ENCODE measurements around the gene GABRR2. TPM values are rescaled to one million over a fixed set of nuclear protein-coding genes. Genes with fewer than 3 reads are reported as not detected.

Gene GABRR2
- total RNA-seq, result under 1 TPM in 1 of 3 donors, not detected in 2; 0.19 TPM

DNA sequence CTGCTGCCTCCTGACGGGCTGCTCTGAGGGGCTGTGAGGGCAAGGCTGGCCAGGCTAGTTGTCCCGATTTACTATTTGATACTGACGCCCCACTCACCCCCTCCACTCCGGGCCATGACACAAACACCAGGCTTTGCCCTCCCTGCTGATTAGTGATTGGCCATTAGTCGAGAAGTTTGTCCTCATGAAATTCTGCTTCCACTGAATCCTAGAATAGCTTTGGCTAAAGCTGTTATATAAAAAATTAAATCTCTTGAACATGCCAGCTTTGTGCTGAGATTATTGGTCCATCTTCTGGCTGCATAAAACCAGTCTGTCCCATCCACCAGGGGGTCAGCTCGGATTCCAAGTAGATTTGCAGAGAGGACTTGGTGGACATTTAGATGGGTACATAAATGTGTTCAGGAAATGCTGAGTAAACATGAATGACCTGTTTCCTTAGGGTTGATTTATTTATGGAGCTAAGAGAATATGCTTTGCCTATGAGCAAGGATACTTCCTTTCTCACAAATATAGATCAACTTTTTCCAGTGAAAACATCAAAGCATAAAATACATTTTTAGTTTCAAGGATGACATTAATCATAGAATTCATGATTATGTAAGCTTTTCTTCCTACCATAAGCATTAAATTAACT, at the start of gene GABRR2:
Gene GABRR2 (minus strand): TSS at position 51 of the 637 bp plus-strand sequence. CDS start 134 bp downstream, outside the sequence.
- H3K4me3 Mint-ChIP-seq, result no peak within 1 kb of the TSS

DNA sequence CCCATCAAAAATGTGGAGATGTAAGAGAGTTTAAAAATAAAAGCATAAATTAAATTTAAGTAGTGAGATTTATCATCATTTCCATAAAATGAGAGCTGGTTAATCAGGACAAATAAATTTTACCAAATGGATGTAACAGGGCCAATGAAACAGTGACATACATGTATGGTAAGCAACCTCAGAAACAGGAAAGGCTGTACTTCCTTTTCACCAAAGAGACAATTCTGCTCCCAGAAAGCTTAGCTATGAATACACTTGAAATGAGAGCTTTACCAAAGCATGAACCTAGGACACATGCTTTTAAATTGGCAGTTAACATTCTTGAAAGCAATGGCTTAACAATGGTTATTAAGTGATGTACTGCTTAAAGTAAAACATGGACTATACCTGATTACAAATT, 49.5 kb upstream of the GABRR2 start:
- Mint-ChIP-seq H3K4me1 (ENCODE audit: low read depth) (peaks cover 31% of the 10 kb centered on the region), H3K36me3 (ENCODE audit: insufficient read depth) (no peaks in the 10 kb centered on the region), H3K27me3 (ENCODE audit: low read depth) (no peaks in the 10 kb centered on the region), H3K4me3 (no peak overlapping the region), H3K9me3 (no peaks in the 10 kb centered on the region)
- DNase-seq (no peak), ATAC-seq (no peak)

More for the DNA sequence above, at the start of gene GABRR2:
- ATAC-seq (no peak), DNase-seq (no peak)
- Mint-ChIP-seq H3K4me1 (ENCODE audit: low read depth) (peaks cover 3% of the 10 kb centered on the region), H3K27me3 (ENCODE audit: low read depth) (no peaks in the 10 kb centered on the region), H3K36me3 (ENCODE audit: insufficient read depth) (peaks cover 22% of the 10 kb centered on the region), H3K9me3 (no peaks in the 10 kb centered on the region)

DNA sequence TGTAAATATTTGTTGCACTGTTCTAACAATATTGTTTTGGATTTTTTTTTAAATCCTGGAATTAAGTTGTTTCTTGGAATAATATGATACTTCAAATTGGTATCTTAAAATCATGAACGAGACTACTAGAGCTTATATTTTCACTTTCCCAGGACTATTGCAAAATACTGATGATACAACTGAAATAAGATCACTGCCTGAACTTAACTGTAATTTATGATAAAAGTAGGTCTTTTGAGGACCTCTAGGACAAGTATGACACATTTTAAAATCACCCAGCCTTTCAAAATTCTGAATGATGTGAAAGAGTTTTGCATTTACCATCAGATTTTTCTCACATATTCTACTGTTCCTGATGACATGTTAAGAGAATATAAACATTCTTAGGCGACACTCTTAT, 46.1 kb upstream of the GABRR2 start:
- no peaks in the 10 kb centered on the region for H3K27me3 Mint-ChIP-seq (ENCODE audit: low read depth)
- H3K4me1 Mint-ChIP-seq (ENCODE audit: low read depth), result peaks cover 53% of the 10 kb centered on the region
- H3K36me3 Mint-ChIP-seq (ENCODE audit: insufficient read depth), result no peaks in the 10 kb centered on the region
- ATAC-seq (no peak), DNase-seq (no peak)
- H3K9me3 Mint-ChIP-seq, result no peaks in the 10 kb centered on the region
- no peak overlapping the region for H3K4me3 Mint-ChIP-seq

DNA sequence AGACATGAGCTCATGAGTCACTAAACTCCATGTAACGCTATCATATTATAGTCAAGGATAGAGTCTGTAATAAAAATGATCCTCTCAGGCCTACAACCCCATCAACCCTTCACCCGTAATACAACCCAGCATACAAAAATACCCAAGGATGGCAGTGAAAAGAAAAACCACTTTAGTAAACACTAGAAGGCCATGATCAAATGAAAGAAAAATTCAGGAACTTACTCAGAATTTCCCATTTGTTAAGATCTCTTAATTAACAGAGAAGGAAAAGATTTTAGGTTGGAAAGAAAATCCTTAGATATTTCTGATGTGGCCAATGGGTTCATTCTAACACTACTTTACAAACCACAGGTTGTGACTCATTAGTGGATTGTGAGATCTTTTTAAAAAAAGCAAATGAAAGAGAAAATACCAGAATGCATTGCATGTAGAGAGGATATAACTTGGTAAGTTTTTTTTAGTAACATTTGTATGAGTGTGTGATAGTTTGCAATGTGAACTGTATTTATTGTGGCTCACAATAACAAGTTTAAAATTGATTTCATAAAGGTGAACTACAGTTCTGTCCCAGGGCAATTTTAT, 45.4 kb upstream of the GABRR2 start:
- ATAC-seq (peak; percentile 85 to 91), DNase-seq (no peak)
- H3K36me3 Mint-ChIP-seq (ENCODE audit: insufficient read depth), result no peaks in the 10 kb centered on the region
- no peak overlapping the region for H3K4me3 Mint-ChIP-seq
- no peaks in the 10 kb centered on the region for H3K9me3 Mint-ChIP-seq
- H3K4me1 Mint-ChIP-seq (ENCODE audit: low read depth), result peaks cover 56% of the 10 kb centered on the region
- H3K27me3 Mint-ChIP-seq (ENCODE audit: low read depth), result no peaks in the 10 kb centered on the region

DNA sequence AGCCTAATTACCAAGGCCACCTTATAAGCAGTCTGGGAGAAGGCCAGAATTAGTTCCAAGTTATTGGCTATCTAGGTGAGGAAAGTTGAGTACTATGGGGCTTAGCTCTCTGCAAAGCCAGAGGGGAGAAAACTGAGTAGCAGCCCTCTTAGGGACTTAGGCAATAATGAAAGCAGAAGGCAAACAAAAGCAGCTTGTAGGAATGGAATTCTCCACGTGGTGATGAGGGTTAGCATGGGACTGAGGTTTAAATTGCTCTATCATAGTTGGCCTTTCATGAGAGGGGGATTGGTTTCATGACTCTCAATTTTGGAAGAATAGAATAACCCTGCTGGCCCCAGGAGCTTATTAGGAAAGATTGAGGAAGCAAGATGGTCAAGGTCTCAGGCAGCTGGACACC, 44.5 kb upstream of the GABRR2 start:
- H3K36me3 Mint-ChIP-seq (ENCODE audit: insufficient read depth), result no peaks in the 10 kb centered on the region
- H3K4me3 Mint-ChIP-seq, result no peak overlapping the region
- ATAC-seq (no peak), DNase-seq (no peak)
- H3K9me3 Mint-ChIP-seq, result no peaks in the 10 kb centered on the region
- H3K27me3 Mint-ChIP-seq (ENCODE audit: low read depth), result no peaks in the 10 kb centered on the region
- H3K4me1 Mint-ChIP-seq (ENCODE audit: low read depth), result peaks cover 54% of the 10 kb centered on the region

DNA sequence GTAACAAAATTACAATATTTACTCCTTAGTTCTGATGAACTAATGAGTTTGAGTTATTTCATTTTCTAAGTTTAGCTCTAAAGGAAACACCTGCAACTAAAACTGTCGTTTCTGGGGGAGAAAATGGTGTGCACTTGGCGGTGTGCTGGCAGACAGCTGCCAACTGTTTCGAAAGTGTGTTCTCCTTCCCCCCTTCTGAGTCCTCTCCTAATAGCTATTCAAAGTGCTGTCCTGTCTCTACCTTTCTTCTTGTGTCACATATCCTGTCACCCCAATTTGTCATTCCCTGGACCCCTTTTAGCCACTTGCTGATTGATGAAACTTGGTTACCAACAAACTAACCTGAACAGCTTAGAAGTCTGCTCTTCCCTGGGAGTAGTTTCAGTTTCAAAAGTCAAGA, 42.3 kb upstream of the GABRR2 start:
- Mint-ChIP-seq H3K27me3 (ENCODE audit: low read depth) (no peaks in the 10 kb centered on the region), H3K36me3 (ENCODE audit: insufficient read depth) (no peaks in the 10 kb centered on the region), H3K4me3 (peak overlapping the region; percentile 75), H3K4me1 (ENCODE audit: low read depth) (peaks cover 59% of the 10 kb centered on the region), H3K9me3 (no peaks in the 10 kb centered on the region)
- DNase-seq (no peak), ATAC-seq (no peak)

DNA sequence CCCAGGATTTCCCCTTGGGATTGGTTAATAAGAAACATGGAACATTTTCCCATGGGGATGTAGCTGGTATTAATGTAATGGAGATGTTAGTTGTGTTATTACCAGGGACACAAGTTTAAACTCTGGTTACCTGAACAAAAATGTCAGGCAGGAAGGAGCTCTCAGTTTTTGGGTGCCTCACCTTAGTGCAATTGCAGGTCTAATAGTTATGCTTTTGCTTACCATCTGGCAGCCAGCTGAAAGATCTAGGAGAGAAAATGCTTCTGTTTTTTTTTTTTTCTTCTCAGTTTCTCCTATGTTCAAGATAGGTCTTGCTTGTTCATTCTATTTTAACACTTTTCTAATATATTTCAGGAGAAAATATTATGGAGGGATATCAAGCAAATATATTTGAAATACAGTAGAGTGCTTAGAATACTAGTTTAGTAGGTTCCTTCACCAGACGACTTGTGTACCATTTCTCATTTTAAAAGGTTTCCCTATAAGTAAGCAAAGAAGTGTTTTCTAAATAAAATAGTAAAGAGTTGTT, 41.6 kb upstream of the GABRR2 start:
- H3K36me3 Mint-ChIP-seq (ENCODE audit: insufficient read depth), result no peaks in the 10 kb centered on the region
- no peak for ATAC-seq
- no peaks in the 10 kb centered on the region for H3K9me3 Mint-ChIP-seq
- no peak for DNase-seq
- H3K4me1 Mint-ChIP-seq (ENCODE audit: low read depth), result peaks cover 62% of the 10 kb centered on the region
- H3K4me3 Mint-ChIP-seq, result peak overlapping the region; percentile 75
- H3K27me3 Mint-ChIP-seq (ENCODE audit: low read depth), result no peaks in the 10 kb centered on the region

DNA sequence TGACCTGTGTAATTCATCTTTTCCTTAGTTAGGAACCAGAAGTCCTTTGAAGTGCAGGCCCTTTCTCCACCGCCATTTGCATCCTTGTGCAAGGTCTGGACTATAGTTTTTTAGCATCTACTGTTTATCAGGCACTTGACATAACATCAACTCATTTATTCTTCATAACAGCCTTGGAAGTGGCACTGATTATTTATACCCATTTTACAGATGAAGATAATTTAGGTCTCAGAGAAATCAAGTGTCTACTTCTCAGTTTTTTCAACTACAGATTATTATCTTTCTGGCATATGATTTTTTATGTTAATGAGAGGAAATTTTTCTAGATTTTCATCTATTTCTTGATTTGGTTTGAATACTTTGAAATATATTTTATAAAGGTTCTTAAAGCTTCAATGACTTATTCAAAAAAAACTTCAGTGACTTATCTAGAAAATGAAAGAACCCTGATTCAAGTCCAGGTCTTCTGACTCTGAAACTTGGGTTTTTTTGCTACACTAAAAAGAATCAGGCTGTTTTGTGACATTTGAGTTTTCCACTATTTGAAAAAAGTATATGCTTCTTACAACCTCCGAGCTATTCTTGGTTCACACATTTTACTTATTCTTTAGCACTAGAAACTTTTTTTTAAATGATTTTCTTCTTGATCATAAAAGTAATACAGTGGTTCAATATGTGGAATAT, 40.6 kb upstream of the GABRR2 start:
- peaks cover 64% of the 10 kb centered on the region for H3K4me1 Mint-ChIP-seq (ENCODE audit: low read depth)
- H3K27me3 Mint-ChIP-seq (ENCODE audit: low read depth), result no peaks in the 10 kb centered on the region
- no peak for ATAC-seq
- no peak for DNase-seq
- H3K9me3 Mint-ChIP-seq, result no peaks in the 10 kb centered on the region
- no peak overlapping the region for H3K4me3 Mint-ChIP-seq
- H3K36me3 Mint-ChIP-seq (ENCODE audit: insufficient read depth), result no peaks in the 10 kb centered on the region

DNA sequence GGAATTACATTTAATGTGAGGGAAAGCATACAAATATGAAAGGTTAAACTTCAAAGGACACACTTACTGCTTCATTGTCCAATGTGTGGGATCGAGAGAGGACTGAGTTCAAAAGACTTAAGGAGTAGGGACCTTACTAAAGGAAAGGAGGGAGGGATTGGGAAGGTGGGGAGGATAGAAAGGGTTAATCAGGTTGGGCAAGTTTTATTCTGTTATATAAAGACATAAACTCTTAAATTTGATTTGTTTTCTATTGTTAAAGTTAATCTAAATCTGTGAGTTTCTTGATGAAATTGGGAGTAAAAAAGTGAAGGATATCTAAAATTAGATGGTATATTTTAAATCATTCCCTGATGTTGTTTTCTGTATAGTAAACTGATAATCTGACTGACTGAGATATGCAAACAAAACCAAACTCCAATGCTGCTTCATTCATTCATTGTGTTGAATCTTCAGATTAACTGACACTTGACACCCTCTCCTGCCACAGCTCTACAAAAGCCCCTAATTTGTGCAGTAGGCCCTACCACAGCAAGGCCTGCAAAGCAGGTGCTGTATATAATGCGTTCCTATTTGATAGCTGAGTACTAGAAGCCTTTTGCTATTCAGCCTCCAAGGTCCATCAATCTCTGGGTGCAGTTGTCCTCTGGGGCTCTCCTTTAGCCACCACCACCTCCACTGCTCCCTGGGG, 38.7 kb upstream of the GABRR2 start:
- no peaks in the 10 kb centered on the region for H3K36me3 Mint-ChIP-seq (ENCODE audit: insufficient read depth)
- peaks cover 70% of the 10 kb centered on the region for H3K4me1 Mint-ChIP-seq (ENCODE audit: low read depth)
- no peaks in the 10 kb centered on the region for H3K27me3 Mint-ChIP-seq (ENCODE audit: low read depth)
- H3K9me3 Mint-ChIP-seq, result no peaks in the 10 kb centered on the region
- H3K4me3 Mint-ChIP-seq, result peak overlapping the region; percentile 78
- no peak for ATAC-seq
- no peak for DNase-seq

DNA sequence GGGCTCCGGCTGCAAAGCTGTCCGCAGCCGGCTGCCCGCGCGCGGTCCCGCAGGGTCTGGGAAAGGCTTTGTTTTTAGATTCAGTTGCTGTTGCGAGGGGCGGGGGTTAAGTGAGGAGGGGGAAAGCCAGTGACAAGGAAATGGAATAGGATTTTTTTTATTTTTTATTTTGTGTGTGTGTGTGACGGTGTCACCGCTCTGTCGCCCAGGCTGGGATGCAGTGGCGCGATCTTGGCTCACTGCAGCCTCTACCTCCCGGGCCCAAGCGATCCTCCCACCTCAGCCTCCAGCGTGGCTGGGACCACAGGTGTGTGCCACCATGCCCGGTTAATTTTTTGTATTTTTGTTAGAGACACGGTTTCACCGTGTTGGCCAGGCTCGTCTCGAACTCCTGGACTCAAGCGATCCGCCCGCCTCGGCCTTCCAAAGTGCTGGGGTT, 38.0 kb upstream of the GABRR2 start:
- Mint-ChIP-seq H3K4me3 (peak overlapping the region; percentile 78), H3K4me1 (ENCODE audit: low read depth) (peaks cover 75% of the 10 kb centered on the region), H3K9me3 (no peaks in the 10 kb centered on the region), H3K27me3 (ENCODE audit: low read depth) (no peaks in the 10 kb centered on the region), H3K36me3 (ENCODE audit: insufficient read depth) (no peaks in the 10 kb centered on the region)
- ATAC-seq (no peak), DNase-seq (no peak)

DNA sequence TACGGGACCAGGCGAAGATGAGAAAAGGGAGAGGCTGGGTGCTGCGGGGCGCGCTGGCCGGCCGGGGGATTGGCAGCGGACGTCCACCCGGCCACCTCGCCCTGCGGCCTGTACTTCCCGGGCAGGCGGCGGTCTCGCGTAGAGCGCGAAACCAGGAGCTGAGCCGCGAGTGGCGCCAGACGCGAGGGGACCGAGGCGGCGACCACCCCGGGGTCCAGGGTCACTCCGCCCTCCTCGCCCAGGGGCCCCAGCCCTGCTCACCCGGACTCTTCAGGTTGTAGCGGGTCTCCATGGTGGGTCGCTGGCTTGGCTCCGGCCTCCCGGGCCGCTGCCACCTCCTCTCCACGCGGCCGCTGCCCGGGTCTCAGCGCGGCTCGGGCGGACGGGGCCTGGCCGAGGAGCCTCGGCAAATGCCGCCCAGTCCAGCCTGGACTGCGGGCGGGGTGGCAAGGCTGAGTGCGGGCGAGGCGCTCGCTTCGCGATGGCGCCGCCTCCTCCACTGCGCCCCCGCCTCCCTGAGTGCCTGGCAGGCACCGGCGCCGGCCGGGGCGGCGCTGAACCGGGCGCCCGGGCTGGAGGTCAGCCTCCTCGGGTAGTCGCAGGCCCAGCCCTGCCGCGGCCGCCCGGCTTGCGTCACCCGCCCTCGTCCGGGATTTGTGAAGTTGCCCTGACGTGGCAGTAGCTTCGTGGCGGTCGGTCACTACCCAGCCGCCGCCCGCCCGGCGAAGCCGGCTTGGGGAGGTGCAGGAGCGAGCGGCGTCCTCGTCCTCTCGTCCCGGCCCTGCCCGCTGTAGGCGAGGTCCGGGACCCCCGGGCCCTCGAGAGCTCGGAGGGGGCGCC, 37.4 kb upstream of the GABRR2 start, which contains the start of gene UBE2J1:
Gene UBE2J1 (minus strand): TSS at position 445 of the 840 bp plus-strand sequence. CDS start 153 bp downstream, at position 292.
- peaks cover 74% of the 10 kb centered on the region for H3K4me1 Mint-ChIP-seq (ENCODE audit: low read depth)
- H3K36me3 Mint-ChIP-seq (ENCODE audit: insufficient read depth), result no peaks in the 10 kb centered on the region
- no peaks in the 10 kb centered on the region for H3K27me3 Mint-ChIP-seq (ENCODE audit: low read depth)
- H3K4me3 Mint-ChIP-seq, result peak within 1 kb of the TSS; percentile 93
- no peaks in the 10 kb centered on the region for H3K9me3 Mint-ChIP-seq
- ATAC-seq (peak; percentile 89 to 92), DNase-seq (peak; percentile 59)

DNA sequence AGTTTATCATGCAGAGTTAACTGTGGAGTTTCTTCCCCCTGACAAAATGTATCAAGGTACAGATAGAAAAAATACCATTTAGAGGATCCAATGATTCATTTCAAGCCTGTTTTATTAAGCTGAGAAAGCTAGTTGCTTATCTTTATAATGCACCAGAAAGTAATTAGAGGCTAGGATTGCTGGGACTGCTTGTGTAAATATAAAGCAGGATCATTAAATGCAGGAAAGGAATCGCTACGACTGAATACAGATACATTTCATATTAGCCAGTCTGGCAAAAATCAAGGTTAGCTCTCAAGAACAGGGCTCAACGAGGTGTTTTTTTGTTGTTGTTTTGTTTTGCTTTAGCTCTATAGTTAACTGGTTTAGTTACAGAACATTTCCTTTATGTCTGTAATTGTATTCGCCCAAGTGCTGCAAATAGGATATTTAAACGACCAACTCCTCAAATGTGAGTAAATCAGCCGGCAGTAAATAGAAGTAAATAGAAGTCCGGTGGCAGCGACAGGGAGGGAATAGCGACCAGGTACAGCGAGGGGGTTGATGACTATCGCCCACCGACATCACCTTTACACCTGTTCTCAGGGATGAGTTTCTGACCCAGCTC, 36.7 kb upstream of the GABRR2 start:
- no peak for ATAC-seq
- peaks cover 69% of the 10 kb centered on the region for H3K4me1 Mint-ChIP-seq (ENCODE audit: low read depth)
- no peaks in the 10 kb centered on the region for H3K9me3 Mint-ChIP-seq
- no peaks in the 10 kb centered on the region for H3K36me3 Mint-ChIP-seq (ENCODE audit: insufficient read depth)
- H3K27me3 Mint-ChIP-seq (ENCODE audit: low read depth), result no peaks in the 10 kb centered on the region
- peak overlapping the region; percentile 93 for H3K4me3 Mint-ChIP-seq
- DNase-seq, result no peak

DNA sequence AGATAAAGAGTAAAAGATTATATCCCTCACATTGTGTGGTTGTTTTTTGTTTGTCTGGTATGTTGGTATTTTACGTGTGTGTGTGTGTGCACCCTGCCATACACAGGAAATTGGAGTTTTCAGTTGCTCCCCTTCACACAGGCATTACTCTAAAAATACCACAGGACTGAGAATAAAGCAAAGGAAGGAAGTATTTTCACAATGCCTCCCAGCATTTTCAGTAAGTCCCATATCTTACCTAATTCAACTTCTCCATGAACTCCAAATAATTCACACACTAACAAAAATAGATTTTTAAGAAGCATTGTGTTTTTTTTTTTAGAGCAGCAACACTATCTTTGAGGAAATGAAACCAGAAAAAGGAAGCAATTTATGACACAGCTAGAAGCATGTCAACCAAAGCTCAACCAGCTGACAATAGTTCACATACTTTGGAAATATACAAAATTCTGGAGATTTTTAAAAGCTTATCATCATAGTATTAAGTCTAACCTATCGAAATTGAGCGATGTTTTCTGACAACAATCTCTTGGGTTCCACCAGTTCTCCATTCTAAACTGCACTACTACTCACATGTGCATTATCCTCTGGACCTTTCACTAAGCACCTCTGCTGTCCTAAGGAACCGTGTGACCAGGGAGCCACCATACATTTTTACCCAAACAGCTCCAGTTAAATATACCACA, 35.3 kb upstream of the GABRR2 start:
- H3K36me3 Mint-ChIP-seq (ENCODE audit: insufficient read depth), result no peaks in the 10 kb centered on the region
- no peaks in the 10 kb centered on the region for H3K27me3 Mint-ChIP-seq (ENCODE audit: low read depth)
- peak overlapping the region; percentile 93 for H3K4me3 Mint-ChIP-seq
- ATAC-seq (no peak), DNase-seq (no peak)
- H3K9me3 Mint-ChIP-seq, result no peaks in the 10 kb centered on the region
- peaks cover 69% of the 10 kb centered on the region for H3K4me1 Mint-ChIP-seq (ENCODE audit: low read depth)
